GM12865 (cell line): ENCODE results near the gene DUSP10.

Source experiments
- DNase-seq: peaks from one replicate; pipeline ENCODE4 v3.0.0; 2010; ENCODE audit warnings: low read depth
- H3K4me3 ChIP-seq: 2 replicates; pipeline ENCODE4 v1.5.1; 2011; ENCODE audit warnings: mild to moderate bottlenecking, low read depth, low read length, control low read depth
- TF ChIP-seq, protein P1 (sequence below): IDR thresholded peaks from 2 replicates; pipeline ENCODE4 v1.5.1; 2011; ENCODE audit warnings: low read length, control low read depth, low read depth, inconsistent platforms; ENCODE audit not compliant: insufficient read depth; ENCODE audit errors: missing control alignments

DUSP10 gene

DNA sequence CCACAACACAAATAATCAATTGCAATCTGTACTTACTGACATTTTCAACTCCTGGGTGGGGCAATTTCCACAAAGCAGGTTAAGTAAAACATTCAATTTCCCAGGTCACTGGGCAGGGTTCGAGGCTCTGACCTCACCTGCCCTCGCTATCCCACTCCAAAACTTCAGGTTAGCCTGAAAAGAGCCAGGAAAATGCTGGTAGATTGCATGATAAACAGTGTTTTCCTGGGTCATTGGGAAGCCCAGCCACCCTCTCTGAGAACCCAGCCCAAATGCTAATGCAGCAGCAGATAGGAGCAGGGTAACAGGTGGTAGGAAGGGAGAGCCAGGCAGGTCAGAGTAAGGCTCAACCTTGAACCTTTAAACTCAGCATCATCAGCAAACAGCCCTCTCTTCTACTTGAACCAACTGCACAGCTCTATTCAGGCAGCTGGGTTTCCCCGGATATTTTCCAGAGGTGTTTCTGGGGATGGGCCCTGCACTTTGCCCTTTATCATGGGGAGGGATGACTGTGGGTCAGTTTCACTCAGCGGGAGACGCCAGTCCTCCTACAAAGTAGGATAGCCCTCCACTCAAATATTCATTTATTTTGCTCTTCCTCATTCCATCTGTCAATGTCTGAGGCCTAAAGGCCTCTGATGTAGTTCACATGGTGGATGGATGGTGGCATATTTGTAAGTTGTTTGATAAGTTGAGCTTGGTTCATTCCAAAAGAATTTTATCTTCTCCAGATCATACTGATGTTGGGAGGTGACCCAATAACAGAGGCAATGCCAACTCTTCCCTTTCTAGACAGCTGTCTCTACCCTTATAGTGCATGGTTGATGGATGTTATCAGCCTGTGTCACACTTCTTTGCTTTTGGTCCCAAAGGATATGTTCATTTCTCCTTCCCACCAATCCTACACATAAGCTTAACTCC lies 65.7 kb downstream of the DUSP10 start:
- TF ChIP-seq, protein P1, sequence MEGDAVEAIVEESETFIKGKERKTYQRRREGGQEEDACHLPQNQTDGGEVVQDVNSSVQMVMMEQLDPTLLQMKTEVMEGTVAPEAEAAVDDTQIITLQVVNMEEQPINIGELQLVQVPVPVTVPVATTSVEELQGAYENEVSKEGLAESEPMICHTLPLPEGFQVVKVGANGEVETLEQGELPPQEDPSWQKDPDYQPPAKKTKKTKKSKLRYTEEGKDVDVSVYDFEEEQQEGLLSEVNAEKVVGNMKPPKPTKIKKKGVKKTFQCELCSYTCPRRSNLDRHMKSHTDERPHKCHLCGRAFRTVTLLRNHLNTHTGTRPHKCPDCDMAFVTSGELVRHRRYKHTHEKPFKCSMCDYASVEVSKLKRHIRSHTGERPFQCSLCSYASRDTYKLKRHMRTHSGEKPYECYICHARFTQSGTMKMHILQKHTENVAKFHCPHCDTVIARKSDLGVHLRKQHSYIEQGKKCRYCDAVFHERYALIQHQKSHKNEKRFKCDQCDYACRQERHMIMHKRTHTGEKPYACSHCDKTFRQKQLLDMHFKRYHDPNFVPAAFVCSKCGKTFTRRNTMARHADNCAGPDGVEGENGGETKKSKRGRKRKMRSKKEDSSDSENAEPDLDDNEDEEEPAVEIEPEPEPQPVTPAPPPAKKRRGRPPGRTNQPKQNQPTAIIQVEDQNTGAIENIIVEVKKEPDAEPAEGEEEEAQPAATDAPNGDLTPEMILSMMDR = no peak
- no peak overlapping the region for H3K4me3 ChIP-seq
- DNase-seq = no peak

DNA sequence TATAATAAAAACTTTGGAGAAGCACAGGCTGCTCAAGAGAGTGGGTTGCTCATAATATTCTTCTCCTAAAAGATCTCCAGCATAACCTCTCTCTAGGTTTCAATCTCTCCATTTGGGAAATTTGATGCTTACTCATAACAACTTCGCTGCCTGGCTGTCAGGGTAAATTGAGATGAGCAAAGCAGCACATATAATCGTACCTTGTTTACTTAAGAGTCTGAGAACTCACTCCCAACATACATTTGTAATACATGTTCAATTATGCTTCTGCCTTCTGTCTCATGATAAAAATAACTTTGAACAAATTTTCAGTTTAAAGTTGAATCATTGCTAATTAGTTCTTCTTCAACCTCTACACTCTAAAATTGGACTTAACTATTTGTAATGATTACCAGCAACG lies 68.9 kb downstream of the DUSP10 start:
- H3K4me3 ChIP-seq = no peak overlapping the region
- TF ChIP-seq, protein P1 = no peak
- DNase-seq = no peak

DNA sequence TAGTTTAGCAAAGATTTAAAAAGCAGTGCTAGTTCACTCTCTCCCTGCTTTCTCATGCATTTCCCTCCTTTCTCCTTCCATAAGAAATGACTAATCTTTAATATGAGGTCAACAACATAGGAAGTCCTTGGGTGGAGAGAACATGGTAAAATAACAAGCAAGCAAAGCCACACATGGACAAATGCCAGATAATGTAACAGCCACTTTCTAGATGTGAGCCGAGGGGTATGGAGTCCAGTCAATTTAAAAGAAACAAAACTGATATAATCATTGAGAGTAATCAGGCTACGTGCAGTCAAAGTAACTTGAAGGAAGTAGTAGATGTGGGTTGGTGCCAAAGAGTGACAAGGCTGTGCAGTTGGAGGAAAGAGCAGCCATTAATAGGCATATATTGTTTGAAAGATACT lies 69.6 kb downstream of the DUSP10 start:
- H3K4me3 ChIP-seq = no peak overlapping the region
- TF ChIP-seq, protein P1 = no peak
- DNase-seq = no peak

DNA sequence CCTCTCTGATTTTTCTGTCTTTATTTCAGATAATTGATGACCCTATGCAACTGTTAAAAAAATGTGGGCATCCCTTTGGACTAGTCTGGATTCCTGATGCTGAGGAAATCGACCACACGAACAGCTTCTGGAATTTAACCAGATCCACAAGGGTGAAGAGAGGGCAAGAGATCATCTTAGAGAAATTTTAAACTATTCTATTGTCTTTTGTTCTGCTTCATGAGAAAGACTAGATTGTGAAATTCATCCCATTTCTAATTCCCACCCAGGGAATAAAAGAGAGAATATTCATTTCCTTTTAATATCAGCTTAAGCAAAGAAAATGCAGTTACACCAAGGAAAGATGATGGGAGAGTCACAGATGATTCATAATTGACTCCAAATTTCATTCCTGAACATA lies 71.8 kb downstream of the DUSP10 start:
- H3K4me3 ChIP-seq = no peak overlapping the region
- no peak for DNase-seq
- TF ChIP-seq, protein P1 = no peak

DNA sequence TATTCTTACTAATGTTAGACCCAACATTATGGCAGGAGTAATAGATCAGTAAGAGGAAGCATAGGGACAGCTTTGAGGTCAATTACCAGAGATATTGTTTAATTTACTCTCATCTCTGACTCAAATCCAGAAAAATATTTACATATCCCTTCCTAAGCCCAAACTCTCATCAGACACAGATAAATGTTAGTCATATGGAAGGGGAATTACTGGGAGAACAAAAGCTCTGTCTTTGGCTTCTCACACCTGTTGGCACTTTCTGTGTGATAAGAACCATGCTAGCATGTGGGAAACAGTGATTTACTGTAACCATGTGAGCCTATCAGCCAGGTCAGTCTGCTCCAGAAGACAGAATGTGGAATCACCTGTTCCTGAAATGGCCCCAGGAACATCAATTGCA lies 72.4 kb downstream of the DUSP10 start:
- no peak overlapping the region for H3K4me3 ChIP-seq
- peak; percentile 19 for DNase-seq
- TF ChIP-seq, protein P1 = no peak

DNA sequence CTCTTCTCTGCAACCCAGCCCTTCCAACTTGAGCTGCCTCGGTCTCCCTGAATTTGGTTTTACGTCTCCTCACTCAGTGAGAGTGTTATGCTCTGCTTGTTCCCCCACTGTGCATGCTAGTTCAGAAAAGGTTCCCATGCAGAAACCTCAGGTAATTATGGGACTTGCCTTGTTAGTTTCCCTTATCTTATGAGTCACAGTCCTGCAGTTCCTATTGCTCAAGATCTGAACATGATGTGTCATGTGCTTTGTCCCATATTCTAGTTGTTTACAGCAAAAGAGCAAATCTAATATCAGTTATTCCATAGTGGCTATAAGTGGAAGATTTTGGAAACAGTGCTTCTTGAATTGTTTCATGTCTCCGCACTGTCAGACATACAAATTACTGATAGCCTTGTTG lies 74.4 kb downstream of the DUSP10 start:
- peak; percentile 71 for DNase-seq
- TF ChIP-seq, protein P1 = no peak
- H3K4me3 ChIP-seq = no peak overlapping the region

DNA sequence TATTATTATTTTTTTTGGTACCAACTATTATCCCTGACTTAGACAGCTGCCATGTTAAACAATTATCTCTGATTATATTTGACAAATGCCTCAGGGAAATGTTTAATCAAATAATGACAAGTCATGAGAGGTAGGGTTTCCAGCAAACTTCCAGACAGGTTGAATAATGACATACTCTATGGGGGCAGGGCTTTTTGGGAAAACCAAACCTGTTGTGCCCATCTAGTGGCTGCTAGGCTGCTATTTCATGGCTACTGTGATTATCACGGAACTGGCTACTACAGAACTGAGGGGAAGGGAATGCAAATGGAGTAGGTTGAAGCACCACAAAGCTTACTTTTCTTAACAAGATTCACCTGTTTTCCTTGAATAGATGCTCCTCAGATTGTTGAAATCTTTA lies 77.6 kb downstream of the DUSP10 start:
- H3K4me3 ChIP-seq = no peak overlapping the region
- DNase-seq = no peak
- TF ChIP-seq, protein P1 = no peak
